ENCODE results near the gene BPGM. TPM values are rescaled to one million over a fixed set of nuclear protein-coding genes. Genes with fewer than 3 reads are reported as not detected.

BPGM gene
- 23.2 and 25.0 TPM in 2 replicates for total RNA-seq
- 25.7 and 37.6 TPM in 2 replicates for polyA plus RNA-seq

DNA sequence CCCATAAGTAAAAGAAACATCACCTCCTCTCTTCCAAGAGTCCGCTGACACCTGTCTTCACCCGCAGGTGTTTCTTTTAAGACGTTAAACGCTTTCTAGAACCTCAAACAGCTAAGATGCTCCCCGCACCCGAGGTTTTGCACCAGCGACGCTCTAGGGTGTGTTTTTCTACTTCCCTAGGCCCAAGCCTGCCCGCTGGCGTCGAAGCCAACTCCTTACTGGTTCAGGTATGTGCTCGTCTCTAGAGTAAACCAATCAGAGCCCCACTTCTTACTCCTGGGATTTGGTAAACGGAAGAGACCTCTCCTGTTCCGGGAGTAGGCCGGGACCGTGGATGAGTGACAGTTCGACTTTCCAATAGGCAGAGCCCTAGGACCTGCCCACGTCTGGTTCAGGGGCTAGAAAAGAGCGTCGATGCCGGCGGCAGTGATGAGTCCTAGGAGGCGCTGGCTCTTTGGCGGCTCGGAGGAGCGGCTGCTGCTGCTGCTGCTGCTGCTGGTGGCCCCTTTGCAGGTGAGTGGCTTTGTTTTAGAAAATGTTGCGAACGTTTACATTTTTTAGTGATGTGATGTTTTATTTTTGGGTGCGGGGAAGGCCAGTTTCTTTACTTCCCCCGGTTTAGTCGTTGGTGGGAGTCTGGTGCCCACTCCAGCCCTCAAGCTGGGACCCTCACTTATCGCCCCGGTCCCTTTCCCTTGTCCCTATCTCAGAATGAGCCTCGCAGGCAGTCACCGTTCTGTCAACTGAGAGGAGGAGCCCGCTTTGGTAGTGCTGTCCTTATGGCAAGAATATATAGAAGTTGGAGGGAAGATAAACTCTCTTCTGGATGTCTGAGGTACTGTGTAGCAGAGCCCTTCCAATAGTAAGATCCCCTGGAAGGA, at the start of gene BPGM:
Gene BPGM (plus strand): TSS at position 429 of the 881 bp plus-strand sequence. CDS start 14,655 bp downstream, outside the sequence.
- peaks cover 36% of the 10 kb centered on the region for H3K79me2 ChIP-seq
- no peaks in the 10 kb centered on the region for H3K27me3 ChIP-seq
- H3K4me2 ChIP-seq, result peak within 1 kb of the TSS; percentile 92
- peak; percentile 98 for DNase-seq (ENCODE audit: low spot score)
- 1% methylated on average over 36 of the region's 36 CpGs for WGBS (ENCODE audit: low lambda C conversion rate, missing lambda C conversion rate)
- no peaks in the 10 kb centered on the region for H4K20me1 ChIP-seq (ENCODE audit: insufficient read depth, poor library complexity, severe bottlenecking)
- peak within 1 kb of the TSS; percentile 46 for H2AFZ ChIP-seq
- peaks cover 10% of the 10 kb centered on the region for H3K4me1 ChIP-seq (ENCODE audit: insufficient read depth)
- H3K27ac ChIP-seq, result peak within 1 kb of the TSS; percentile 66
- H3K9me3 ChIP-seq (ENCODE audit: low read depth), result no peaks in the 10 kb centered on the region
- H3K9me2 ChIP-seq (replicated peaks; ENCODE audit: insufficient read depth), result no peaks in the 10 kb centered on the region
- H3K4me3 ChIP-seq, result peak within 1 kb of the TSS; percentile 38
- TF ChIP-seq EZH2 (IDR thresholded peaks at IDR 0.05; ENCODE audit: borderline replicate concordance), result no peak
- TF ChIP-seq, protein P1, sequence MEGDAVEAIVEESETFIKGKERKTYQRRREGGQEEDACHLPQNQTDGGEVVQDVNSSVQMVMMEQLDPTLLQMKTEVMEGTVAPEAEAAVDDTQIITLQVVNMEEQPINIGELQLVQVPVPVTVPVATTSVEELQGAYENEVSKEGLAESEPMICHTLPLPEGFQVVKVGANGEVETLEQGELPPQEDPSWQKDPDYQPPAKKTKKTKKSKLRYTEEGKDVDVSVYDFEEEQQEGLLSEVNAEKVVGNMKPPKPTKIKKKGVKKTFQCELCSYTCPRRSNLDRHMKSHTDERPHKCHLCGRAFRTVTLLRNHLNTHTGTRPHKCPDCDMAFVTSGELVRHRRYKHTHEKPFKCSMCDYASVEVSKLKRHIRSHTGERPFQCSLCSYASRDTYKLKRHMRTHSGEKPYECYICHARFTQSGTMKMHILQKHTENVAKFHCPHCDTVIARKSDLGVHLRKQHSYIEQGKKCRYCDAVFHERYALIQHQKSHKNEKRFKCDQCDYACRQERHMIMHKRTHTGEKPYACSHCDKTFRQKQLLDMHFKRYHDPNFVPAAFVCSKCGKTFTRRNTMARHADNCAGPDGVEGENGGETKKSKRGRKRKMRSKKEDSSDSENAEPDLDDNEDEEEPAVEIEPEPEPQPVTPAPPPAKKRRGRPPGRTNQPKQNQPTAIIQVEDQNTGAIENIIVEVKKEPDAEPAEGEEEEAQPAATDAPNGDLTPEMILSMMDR (IDR thresholded peaks at IDR 0.05; ENCODE audit: poor library complexity), result peak; percentile 44
- H3K36me3 ChIP-seq (replicated peaks; ENCODE audit: insufficient read depth, low read depth), result no peaks in the 10 kb centered on the region

DNA sequence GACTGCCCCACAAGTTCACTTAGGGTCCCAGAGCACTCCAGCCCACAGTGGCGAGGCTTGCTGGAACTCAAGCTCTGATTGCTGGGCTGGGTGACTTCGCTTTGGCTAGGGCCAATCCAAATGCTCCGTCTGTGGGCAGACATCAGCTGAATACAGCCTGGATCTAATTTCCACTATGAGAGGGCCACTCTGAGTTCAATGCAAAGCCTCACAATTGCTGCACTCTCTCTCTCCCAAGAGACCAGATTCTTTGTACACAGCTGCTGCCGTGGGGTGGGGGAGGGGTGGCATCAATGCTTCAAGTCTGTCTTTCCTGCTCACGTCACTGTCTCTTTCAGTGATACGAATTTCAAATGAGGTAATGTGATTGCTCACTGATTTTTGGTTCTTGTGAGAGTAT, 47.3 kb upstream of the BPGM start:
- no peaks in the 10 kb centered on the region for H3K27me3 ChIP-seq
- no peak for DNase-seq (ENCODE audit: low spot score)
- 74% methylated on average over 6 of the region's 6 CpGs for WGBS (ENCODE audit: low lambda C conversion rate, missing lambda C conversion rate)
- H3K27ac ChIP-seq, result no peak overlapping the region
- H3K9me2 ChIP-seq (replicated peaks; ENCODE audit: insufficient read depth), result no peaks in the 10 kb centered on the region
- H3K4me3 ChIP-seq, result no peak overlapping the region
- H3K9me3 ChIP-seq (ENCODE audit: low read depth), result no peaks in the 10 kb centered on the region
- H4K20me1 ChIP-seq (ENCODE audit: insufficient read depth, poor library complexity, severe bottlenecking), result no peaks in the 10 kb centered on the region
- TF ChIP-seq EZH2phosphoT487 (IDR thresholded peaks at IDR 0.05; ENCODE audit: low read depth, severe bottlenecking, unreplicated experiment), result no peak
- TF ChIP-seq, protein P1 (IDR thresholded peaks at IDR 0.05; ENCODE audit: poor library complexity), result no peak
- no peak for TF ChIP-seq EZH2 (IDR thresholded peaks at IDR 0.05; ENCODE audit: borderline replicate concordance)
- H3K4me1 ChIP-seq (ENCODE audit: insufficient read depth), result no peaks in the 10 kb centered on the region
- H3K79me2 ChIP-seq, result no peaks in the 10 kb centered on the region
- H3K36me3 ChIP-seq (replicated peaks; ENCODE audit: insufficient read depth, low read depth), result no peaks in the 10 kb centered on the region
- no peak overlapping the region for H2AFZ ChIP-seq
- H3K4me2 ChIP-seq, result no peak overlapping the region

DNA sequence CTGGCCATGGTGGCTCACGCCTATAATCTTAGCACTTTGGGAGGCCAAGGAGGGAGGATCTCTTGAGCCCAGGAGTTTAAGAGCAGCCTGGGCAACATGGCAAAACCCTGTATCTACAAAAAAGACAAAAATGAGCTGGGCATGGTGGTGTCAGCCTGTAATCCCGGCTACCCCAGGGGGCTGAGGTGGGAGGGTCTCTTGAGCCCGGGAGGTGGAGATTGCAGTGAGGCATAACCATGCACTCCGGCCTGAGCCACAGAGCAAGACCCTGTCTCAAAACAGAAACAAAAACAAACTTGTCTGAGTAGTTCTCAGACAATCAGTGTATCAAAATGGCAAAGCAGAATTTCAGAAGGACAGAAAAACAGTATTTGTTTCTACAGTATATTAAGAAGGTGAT, 45.2 kb upstream of the BPGM start:
- no peaks in the 10 kb centered on the region for H3K9me3 ChIP-seq (ENCODE audit: low read depth)
- WGBS (ENCODE audit: low lambda C conversion rate, missing lambda C conversion rate), result 76% methylated on average over 4 of the region's 4 CpGs
- H3K9me2 ChIP-seq (replicated peaks; ENCODE audit: insufficient read depth), result no peaks in the 10 kb centered on the region
- no peaks in the 10 kb centered on the region for H3K36me3 ChIP-seq (replicated peaks; ENCODE audit: insufficient read depth, low read depth)
- DNase-seq (ENCODE audit: low spot score), result no peak
- H2AFZ ChIP-seq, result no peak overlapping the region
- no peak for TF ChIP-seq EZH2phosphoT487 (IDR thresholded peaks at IDR 0.05; ENCODE audit: low read depth, severe bottlenecking, unreplicated experiment)
- TF ChIP-seq, protein P1 (IDR thresholded peaks at IDR 0.05; ENCODE audit: poor library complexity), result no peak
- no peak for TF ChIP-seq EZH2 (IDR thresholded peaks at IDR 0.05; ENCODE audit: borderline replicate concordance)
- no peaks in the 10 kb centered on the region for H3K79me2 ChIP-seq
- H3K4me1 ChIP-seq (ENCODE audit: insufficient read depth), result no peaks in the 10 kb centered on the region
- H4K20me1 ChIP-seq (ENCODE audit: insufficient read depth, poor library complexity, severe bottlenecking), result no peaks in the 10 kb centered on the region
- no peaks in the 10 kb centered on the region for H3K27me3 ChIP-seq
- H3K4me3 ChIP-seq, result no peak overlapping the region
- no peak overlapping the region for H3K4me2 ChIP-seq
- no peak overlapping the region for H3K27ac ChIP-seq

All from hepatocyte (in vitro differentiated cells).